Measurements from ENCODE around the gene BOD1L1. TPM values are rescaled to one million over a fixed set of nuclear protein-coding genes. Genes with fewer than 3 reads are reported as not detected.

The BOD1L1 gene
- total and polyA plus RNA-seq, 2 of the 8 experiments (the other 6 are each of a cell fraction or from before 2014, with no cell fraction given) = 6.8 to 39.3 TPM

GRCh38 chr4:13543032-13543838, 84.3 kb downstream of the BOD1L1 start:
- H3K4me1 ChIP-seq (replicated peaks in 1 of 4; ENCODE audit: control insufficient read depth in 3 of 4, insufficient read depth in 4 of 4, low read length in 3 of 4) = peaks cover 7 to 27% (median 21%) of the 10 kb centered on the region in 4 experiments
- peaks cover 0 to 11% (median 0%) of the 10 kb centered on the region in 4 experiments; a peak in 1 of 8 replicates for H3K36me3 ChIP-seq (ENCODE audit: control insufficient read depth in 2 of 4, insufficient read depth in 4 of 4, low read length in 3 of 4)
- no peak for FAIRE-seq
- no peak overlapping the region; the same call in 1 of the 2 replicates for H2BK5ac ChIP-seq (ENCODE audit: low read depth, low read length)
- H2BK12ac ChIP-seq (ENCODE audit: low read depth, low read length) = peak overlapping the region; percentile 68; the same call in 1 of the 2 replicates
- H2AK5ac ChIP-seq (ENCODE audit: low read depth, low read length) = peak overlapping the region; percentile 82; the same call in 1 of the 2 replicates
- ChIA-PET CTCF (ENCODE audit: partially characterized antibody) (interaction anchor here (0.7 to 6.2 kb wide), 6 partner anchors 8 to 690 kb away, joined by 3 to 132 read pairs (median 6); no protein-coding TSS in a partner anchor), POLR2A (ENCODE audit: partially characterized antibody) (interaction anchor here (0.9 to 5.1 kb wide), 5 partner anchors 7 to 59 kb away, joined by 3 to 37 read pairs (median 5); partner anchors contain the start of gene RAB28)
- H3K4ac ChIP-seq (replicated peaks; ENCODE audit: insufficient read length, low read depth, low read length) = no peak overlapping the region
- no peak overlapping the region for H4K8ac ChIP-seq (ENCODE audit: extremely low read depth, insufficient read depth, low read length)
- no peak overlapping the region for H2AFZ ChIP-seq (ENCODE audit: low read length)
- peaks cover 15% of the 10 kb centered on the region for H3K23me2 ChIP-seq (ENCODE audit: low read depth, low read length)
- no peak overlapping the region for H2BK15ac ChIP-seq (ENCODE audit: low read length)
- no peaks in the 10 kb centered on the region for H3K79me1 ChIP-seq (ENCODE audit: low read depth, low read length)
- H3K9ac ChIP-seq (replicated peaks in 1 of 4; ENCODE audit: extremely low read depth in 1 of 4, low read depth in 3 of 4, low read length in 3 of 4) = no peak overlapping the region
- TF ChIP-seq RBBP5 (IDR thresholded peaks at IDR 0.05; ENCODE audit: borderline replicate concordance, low read depth, low read length) (no peak), RFX5 (IDR thresholded peaks at IDR 0.05; ENCODE audit: borderline replicate concordance, low read depth, low read length) (no peak), SUZ12 (IDR thresholded peaks at IDR 0.05; ENCODE audit: low read length) (peak; percentile 100), EZH2 (IDR thresholded peaks at IDR 0.05; ENCODE audit: low read depth, low read length, severe bottlenecking) (peak; percentile 100), EGR1 (IDR thresholded peaks at IDR 0.05; ENCODE audit: borderline replicate concordance, low read depth, low read length) (no peak), CHD1 (IDR thresholded peaks at IDR 0.05; ENCODE audit: low read depth, low read length) (no peak), CREB1 (IDR thresholded peaks at IDR 0.05) (no peak), RNF2 (IDR thresholded peaks at IDR 0.05; ENCODE audit: borderline replicate concordance, low read depth, low read length, missing control alignments, poor library complexity, severe bottlenecking) (peak; percentile 88), FOSL1 (IDR thresholded peaks at IDR 0.05; ENCODE audit: insufficient read depth, low read depth, low read length) (no peak), BACH1 (IDR thresholded peaks at IDR 0.05; ENCODE audit: low read length) (no peak), ASH2L (IDR thresholded peaks at IDR 0.05; ENCODE audit: low read length) (peak; percentile 54)
- no peak overlapping the region for H3K14ac ChIP-seq (ENCODE audit: insufficient read length)
- peak overlapping the region in 3 of 4 experiments; percentile 29 to 64 (median 42); a peak in 6 of 8 replicates for H3K4me3 ChIP-seq (ENCODE audit: extremely low read depth in 1 of 4, insufficient read depth in 2 of 4, low read depth in 3 of 4, low read length in 4 of 4)
- 17% methylated on average over 24 of the region's 30 CpGs; no CpG with 5 or more reads in 1 of the 2 experiments for WGBS, 2 experiments (ENCODE audit: extremely low coverage in 1 of 2, insufficient coverage in 1 of 2, insufficient read length in 1 of 2, insufficient replicate concordance in 2 of 2, low coverage in 1 of 2, low lambda C conversion rate in 2 of 2, missing lambda C conversion rate in 1 of 2)
- peak in 1 of 2 experiments; percentile 67 for DNase-seq (ENCODE audit: low read depth in 1 of 2, low spot score in 2 of 2)
- H3K56ac ChIP-seq (replicated peaks; ENCODE audit: insufficient read length, low read depth, low read length) = no peak overlapping the region
- no peak overlapping the region for H3K27ac ChIP-seq (ENCODE audit: low read depth, low read length)
- no peaks in the 10 kb centered on the region for H3K79me2 ChIP-seq (ENCODE audit: control insufficient read depth in 1 of 2, insufficient read depth in 2 of 2, low read length in 2 of 2)
- peaks cover 80 to 100% (median 90%) of the 10 kb centered on the region in 4 experiments for H3K27me3 ChIP-seq (replicated peaks in 1 of 4; ENCODE audit: control insufficient read depth in 3 of 4, extremely low read depth in 1 of 4, insufficient read depth in 3 of 4, low read length in 3 of 4)
- H4K91ac ChIP-seq (replicated peaks; ENCODE audit: insufficient read length, low read length) = no peak overlapping the region
- H3K9me3 ChIP-seq (ENCODE audit: insufficient read depth in 2 of 2, low read depth in 1 of 2, low read length in 1 of 2) = no peaks in the 10 kb centered on the region; a peak in 1 of 4 replicates
- no peak overlapping the region for H2BK120ac ChIP-seq (replicated peaks; ENCODE audit: low read depth, low read length)
- H3K18ac ChIP-seq (ENCODE audit: extremely low read depth, low read length) = peak overlapping the region; percentile 60
- peak overlapping the region; percentile 72; the same call in 1 of the 2 replicates for H2BK20ac ChIP-seq (ENCODE audit: low read length)
- H4K5ac ChIP-seq (ENCODE audit: insufficient read length, low read depth, low read length) = no peak overlapping the region
- peaks cover 4 to 21% of the 10 kb centered on the region in 2 experiments for H4K20me1 ChIP-seq (replicated peaks in 1 of 2; ENCODE audit: control insufficient read depth in 1 of 2, insufficient read depth in 2 of 2, low read length in 2 of 2)
- peak overlapping the region; percentile 62 to 82 for H3K4me2 ChIP-seq (ENCODE audit: insufficient read depth in 1 of 2, low read depth in 2 of 2, low read length in 2 of 2)
- H3K23ac ChIP-seq (ENCODE audit: insufficient read length) = no peak overlapping the region

Data from H1 (cell line).